ENCODE results near the gene GPC6.

Gene GPC6

DNA sequence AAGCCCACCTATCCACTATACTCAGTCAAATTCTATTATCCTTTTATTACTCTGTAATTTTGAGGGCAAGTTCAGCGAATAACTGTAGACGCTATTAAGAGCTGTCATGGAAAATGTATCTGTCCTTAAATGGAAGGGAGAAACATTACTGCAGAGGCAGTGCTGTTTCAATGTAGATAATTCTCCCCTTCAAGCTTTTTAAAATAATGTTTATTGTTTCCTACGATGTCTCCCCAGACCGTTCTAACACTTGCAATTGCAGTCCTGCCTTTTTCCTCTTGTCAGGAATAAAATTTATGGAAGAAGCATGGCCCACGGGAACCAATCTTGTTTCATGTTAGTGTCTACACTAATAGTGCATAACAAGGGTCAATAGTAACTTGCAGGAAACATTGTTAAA, 159.5 kb downstream of the GPC6 start:
- DNase-seq = no peak

DNA sequence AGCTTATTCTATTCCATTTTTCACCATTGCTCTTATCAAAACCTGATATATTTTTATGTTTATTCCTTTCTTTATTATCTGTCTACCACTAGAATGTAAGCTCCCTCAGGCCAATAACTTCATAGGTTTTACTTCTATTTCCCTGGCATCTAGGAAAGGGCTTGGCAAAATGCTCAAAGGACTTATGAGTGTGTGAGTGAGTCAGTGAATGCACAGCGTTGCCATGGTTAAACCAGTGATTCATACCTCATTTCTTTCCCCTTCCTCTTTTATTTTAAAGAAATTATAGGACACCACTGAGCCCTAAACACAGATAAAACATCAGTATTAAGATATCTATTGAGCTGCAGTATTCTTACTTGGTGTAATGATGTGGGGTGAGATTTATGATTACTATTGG, 162.1 kb downstream of the GPC6 start:
- DNase-seq = no peak

DNA sequence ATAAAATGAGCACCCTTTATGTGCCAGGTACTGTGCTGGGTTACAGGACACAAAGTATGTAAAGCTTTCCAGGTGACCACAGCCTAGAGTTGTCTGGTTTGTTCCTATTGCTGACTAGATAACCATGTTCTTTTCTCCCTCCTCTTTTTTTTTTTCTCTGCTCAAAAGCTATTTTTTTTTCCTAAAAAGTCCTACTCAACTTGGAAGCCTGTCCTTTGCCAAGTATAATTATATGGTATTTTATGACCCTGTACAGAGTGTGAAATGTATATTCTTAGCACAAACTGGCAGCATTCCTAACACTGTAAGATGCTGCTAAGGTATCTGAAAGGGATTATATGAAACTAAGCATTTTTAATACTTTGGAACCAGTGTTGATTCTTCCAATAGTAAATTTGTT, 171.0 kb downstream of the GPC6 start:
- no peak for DNase-seq

DNA sequence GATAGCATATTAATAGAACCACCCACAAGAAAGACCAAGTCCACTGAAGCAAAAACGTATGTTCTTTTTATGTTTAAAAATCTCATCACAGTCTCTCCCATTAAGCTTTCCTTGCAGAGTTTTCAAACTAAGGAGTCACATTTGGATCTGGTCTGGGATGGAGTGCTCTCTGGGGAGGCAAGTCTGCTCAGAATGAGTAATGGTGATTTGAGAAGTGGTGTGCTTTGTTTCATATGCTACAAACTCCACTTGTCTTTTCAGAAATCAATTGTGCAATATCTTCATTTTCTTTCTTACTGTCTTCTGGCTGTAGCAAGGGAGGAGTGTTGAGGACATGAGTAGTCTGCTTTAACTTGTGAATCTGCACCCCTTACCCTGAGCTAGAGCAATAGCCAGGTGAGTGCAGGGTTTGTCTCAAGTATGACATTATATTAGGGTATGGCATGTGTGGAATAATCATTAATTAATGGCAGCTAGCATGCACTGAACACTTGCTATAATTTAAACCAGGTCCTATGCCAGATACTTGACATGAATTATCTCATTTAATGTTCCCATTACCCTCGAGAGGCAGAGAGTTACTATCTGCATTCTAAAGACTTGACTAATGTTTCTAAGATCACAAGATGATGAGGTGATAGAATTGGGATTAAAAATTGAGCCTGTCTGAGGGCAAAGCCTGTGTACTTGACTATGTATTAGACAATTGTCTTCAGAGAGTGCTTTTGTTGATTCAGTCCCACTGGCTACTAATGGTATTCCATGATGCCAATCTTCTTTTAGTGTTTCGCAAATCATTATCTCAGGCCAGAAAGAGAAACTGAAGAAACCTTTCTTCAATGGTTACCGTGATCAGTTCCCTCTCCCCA, 171.8 kb downstream of the GPC6 start:
- no peak for DNase-seq

DNA sequence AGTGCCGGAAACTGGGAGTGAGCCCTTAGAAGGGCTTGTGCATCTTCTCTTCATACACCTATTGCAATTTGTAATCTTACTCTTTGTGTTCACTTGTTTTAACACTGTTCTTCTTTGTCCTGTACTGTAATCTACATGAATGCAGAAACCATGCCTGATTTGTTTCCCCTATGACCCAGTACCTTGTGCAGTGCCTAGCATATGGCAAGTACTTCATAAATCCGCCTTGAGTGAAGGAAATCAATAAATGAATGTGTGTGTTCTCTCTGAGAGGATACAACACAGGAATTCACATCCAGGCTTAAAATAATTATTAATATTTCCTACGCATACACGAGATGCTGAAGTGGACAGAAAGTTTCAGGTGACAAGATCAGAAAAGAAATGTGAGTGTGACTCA, 172.6 kb downstream of the GPC6 start:
- DNase-seq = no peak

GRCh38 chr13:93406136-93406535, 179.5 kb downstream of the GPC6 start:
- no peak for DNase-seq

DNA sequence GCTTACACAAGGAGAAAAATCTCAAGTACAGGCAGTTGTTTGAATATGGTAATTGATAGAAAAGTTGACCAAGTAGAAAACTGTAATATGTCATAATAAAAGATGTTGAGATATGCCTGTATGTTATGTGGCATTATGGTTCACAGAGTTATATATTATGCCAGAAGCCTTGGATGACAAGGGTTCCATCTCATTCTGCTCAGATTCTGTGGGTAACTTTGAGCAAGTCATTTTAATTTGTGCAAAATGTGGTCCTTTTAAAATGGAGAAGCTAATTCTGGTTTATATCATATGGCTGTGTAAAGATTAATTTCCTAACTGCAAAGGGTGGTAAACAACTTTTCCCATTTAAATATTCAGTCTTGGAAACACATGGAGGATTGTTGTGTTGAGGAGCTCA, 180.9 kb downstream of the GPC6 start:
- DNase-seq = no peak

DNA sequence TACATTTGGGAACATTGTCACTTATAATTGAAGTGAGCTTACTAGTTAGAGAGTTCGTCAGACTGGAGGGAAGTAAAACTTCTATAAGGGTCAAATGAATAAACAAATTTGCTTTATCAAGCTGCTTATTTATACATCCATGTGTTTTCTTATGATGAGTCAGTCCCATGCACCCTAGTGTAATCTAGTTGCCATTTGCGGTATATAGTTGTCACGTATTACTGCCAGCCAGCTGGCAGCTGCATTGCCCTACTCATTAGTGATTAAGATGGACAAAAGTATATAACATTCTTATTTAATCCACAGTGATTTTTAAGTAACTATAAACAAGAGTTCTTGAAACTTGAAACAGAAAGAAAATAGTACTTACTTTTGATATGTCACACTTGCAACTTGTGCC, 182.4 kb downstream of the GPC6 start:
- no peak for DNase-seq

DNA sequence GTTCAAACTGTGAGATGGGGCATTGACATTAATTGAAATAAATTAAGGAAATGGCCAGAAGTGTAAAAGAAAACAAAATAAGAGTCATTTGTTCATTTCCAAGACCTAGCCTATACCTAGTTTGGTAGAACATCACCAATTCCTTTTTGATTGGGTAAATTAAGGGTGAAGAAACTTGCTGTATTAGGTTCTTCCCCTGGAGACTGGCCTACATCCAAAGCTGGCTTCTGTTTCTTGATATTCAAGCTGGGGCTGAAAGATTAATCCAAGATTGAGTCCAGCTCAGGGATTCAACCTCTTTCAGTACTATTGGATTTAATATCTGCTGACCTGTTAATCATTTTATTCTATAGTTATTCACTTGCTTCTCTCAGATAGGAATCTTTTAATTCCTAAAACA, 183.2 kb downstream of the GPC6 start:
- DNase-seq = no peak

- DNase-seq = no peak
Measured at GRCh38 chr13:93411186-93411680, 184.6 kb downstream of the GPC6 start.

- no peak for DNase-seq
Measured at GRCh38 chr13:93412676-93413075, 186.1 kb downstream of the GPC6 start.

- no peak for DNase-seq
Measured at GRCh38 chr13:93413972-93414717, 187.5 kb downstream of the GPC6 start.

GRCh38 chr13:93416736-93417355, 190.2 kb downstream of the GPC6 start:
- no peak for DNase-seq

DNA sequence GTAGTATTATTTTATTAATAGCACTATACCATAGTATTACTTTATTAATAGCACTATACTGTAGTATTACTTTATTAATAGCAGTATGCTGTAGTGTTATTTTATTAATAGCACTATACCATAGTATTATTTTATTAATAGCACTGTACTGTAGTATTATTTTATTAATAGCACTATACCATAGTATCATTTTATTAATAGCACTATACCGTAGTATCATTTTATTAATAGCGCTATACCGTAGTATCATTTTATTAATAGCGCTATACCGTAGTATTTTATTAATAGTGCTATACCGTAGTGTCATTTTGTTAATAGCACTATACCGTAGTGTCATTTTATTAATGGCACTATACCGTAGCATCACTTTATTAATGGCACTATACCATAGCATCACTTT, 191.8 kb downstream of the GPC6 start:
- no peak for DNase-seq

GRCh38 chr13:93420206-93420605, 193.6 kb downstream of the GPC6 start:
- DNase-seq = no peak

- no peak for DNase-seq
Measured at GRCh38 chr13:93420887-93421286, 194.3 kb downstream of the GPC6 start.

DNA sequence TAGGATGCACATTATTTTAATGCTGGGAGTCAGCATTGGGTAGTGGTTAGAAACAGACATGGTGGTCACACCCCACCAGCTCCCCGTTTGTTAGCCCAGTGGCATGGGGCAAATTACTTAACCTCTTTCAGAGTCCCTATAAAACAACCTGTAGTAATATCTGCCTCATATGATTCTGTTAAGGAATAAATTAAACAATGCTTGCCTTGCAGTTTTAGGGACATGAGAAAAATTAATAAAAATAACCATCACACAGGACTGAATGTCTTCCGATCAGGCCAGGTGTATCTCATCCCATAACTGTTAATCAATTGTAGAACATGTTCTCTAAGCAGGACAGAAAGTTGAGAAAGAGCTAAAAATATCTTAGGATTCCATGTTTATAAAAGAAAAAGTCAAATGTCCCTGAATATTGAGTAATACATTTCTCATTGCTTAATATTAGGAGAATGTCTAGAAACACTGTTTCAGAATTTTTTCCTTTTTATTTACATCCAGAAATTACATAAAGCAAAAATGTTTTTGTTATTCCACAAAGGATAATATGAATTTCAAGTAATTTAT, 196.5 kb downstream of the GPC6 start:
- no peak for DNase-seq

- DNase-seq = no peak
Measured at GRCh38 chr13:93425411-93425810, 198.8 kb downstream of the GPC6 start.

DNA sequence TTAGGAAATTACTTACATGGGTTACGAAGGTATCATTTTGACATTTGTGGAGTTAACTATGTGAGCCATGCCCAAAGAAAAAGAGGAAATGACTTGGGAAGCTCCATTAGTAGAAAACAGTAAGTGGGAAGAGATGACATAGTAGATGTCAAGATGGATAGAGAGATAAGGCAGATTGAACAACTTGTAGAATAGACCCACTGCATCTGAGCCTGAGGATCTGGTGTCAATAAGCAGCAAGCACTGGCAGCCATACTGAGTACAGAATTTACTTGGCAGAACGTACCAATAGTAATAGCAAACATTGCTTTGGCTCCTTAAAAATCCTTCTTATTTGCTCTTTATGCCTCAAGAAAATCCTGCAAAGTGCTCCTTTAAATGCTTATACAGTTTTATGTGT, 203.8 kb downstream of the GPC6 start:
- no peak for DNase-seq

GRCh38 chr13:93435651-93436050, 209.0 kb downstream of the GPC6 start:
- DNase-seq = no peak

DNA sequence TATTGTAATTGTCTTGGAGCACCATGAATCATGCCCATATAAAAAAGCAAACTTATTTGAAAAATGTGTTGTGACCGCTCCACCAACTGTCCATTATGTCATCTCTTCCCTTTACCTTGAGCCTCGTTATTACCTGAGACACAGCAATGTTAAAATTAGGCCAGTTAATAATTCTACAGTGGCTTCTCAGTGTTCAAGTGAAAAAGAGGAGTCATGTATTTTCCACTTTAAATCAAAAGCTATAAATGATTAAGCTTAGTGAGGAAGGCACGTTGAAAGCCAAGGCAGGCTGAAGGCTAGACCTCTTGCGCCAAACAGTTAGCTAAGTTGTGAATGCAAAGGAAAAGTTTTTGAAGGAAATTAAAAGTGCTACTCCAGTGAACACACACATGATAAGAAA, 210.5 kb downstream of the GPC6 start:
- DNase-seq = no peak

DNA sequence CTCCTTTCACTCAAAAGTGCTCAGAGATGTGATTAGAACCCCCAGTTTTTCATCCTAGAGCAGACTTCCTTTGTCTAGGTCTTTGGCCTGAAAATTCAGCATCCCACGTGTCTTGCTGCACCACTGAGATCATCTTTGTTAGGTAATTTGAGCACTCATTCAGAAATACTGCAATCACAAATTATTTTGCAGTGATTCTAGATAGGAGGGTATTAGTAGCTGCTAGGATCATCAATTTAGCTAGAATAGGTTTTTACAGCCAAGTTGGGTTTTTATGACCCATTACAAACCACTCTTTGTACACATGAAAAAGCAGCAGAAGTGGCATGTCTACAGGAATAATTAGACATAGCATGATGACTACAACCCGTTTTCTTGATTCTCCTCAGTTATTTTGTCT, 219.6 kb downstream of the GPC6 start:
- no peak for DNase-seq

DNA sequence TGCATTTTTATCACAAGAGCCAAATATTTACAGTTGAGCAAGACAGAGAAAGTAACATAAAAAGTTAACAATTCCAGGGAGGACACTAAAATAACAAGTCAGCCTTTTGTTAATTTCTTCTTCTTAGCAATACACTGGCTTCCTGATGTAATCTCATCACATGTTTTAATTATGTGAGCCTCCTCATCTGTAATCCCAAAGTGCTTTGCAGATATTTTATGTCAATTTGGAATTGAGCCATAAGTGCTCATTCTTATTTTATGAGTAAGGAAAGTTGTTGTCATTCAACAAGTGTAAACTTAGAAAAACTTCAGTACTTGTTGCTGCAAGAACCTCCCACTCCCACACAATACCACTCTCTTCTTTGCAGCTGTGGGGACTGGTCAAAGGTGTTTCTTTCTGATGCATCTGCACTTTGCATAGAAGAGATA, 223.6 kb downstream of the GPC6 start:
- DNase-seq = no peak
